CD14-positive monocyte (primary cell): Measurements from ENCODE around the gene PAMR1. TPM values are rescaled to one million over a fixed set of nuclear protein-coding genes. Genes with fewer than 3 reads are reported as not detected.

Source experiments
- DNase-seq, 3 donors: peaks; one replicate each; pipeline ENCODE4 v3.0.0-alpha.2; 2011 to 2022
- H2AFZ ChIP-seq: 2 replicates; pipeline ENCODE4 v1.6.0; 2012; ENCODE audit warnings: mild to moderate bottlenecking, low read depth, low read length, inconsistent platforms; ENCODE audit not compliant: insufficient read depth, poor library complexity, severe bottlenecking
- H3K27ac ChIP-seq, 2 donors: 1 replicate in 1 of 2; 2 replicates in 1 of 2; pipeline ENCODE4 v1.5.1; 2012 to 2013; ENCODE audit warnings: low read length in 2 of 2, control low read depth in 1 of 2, inconsistent platforms in 1 of 2, low read depth in 1 of 2, mild to moderate bottlenecking in 1 of 2
- H3K27me3 ChIP-seq, 2 donors: one replicate each; pipeline versions ENCODE4 v1.6.0 to v1.6.1; 2011 to 2013; ENCODE audit warnings: low read length in 2 of 2; ENCODE audit not compliant: control insufficient read depth in 2 of 2, insufficient read depth in 2 of 2
- H3K36me3 ChIP-seq, 2 donors: replicated peaks in 1 of 2; 1 replicate in 1 of 2; 2 replicates in 1 of 2; pipeline versions ENCODE4 v1.5.1 to v1.6.1; 2012 to 2013; ENCODE audit warnings: low read length in 2 of 2, control low read depth in 1 of 2, inconsistent platforms in 1 of 2, mild to moderate bottlenecking in 1 of 2; ENCODE audit not compliant: insufficient read depth in 2 of 2, control insufficient read depth in 1 of 2
- H3K4me1 ChIP-seq, 2 donors: 1 replicate in 1 of 2; 2 replicates in 1 of 2; pipeline versions ENCODE4 v1.5.1 to v1.6.1; 2012 to 2013; ENCODE audit warnings: low read length in 2 of 2, control low read depth in 1 of 2, inconsistent platforms in 1 of 2, mild to moderate bottlenecking in 1 of 2, moderate library complexity in 1 of 2; ENCODE audit not compliant: insufficient read depth in 2 of 2, control insufficient read depth in 1 of 2
- H3K4me2 ChIP-seq: replicated peaks from 2 replicates; pipeline ENCODE3; 2012; ENCODE audit warnings: low read length, moderate library complexity, mild to moderate bottlenecking; ENCODE audit not compliant: poor library complexity, severe bottlenecking; ENCODE audit errors: extremely low read depth
- H3K4me3 ChIP-seq, 3 experiments: fragments of 200-600 bp in 1 of 3; sonication (generic) in 1 of 3; replicated peaks in 1 of 3; 1 replicate in 2 of 3; 2 replicates in 1 of 3; pipeline ENCODE4 v1.5.1; 2011 to 2013; ENCODE audit warnings: low read length in 3 of 3, mild to moderate bottlenecking in 3 of 3, control low read depth in 2 of 3, low read depth in 2 of 3, inconsistent platforms in 1 of 3, moderate library complexity in 1 of 3
- H3K79me2 ChIP-seq: 2 replicates; pipeline ENCODE4 v1.6.0; 2012; ENCODE audit warnings: mild to moderate bottlenecking, control low read depth, inconsistent platforms, low read length, moderate library complexity; ENCODE audit not compliant: insufficient read depth
- H3K9ac ChIP-seq: 2 replicates; pipeline ENCODE4 v1.6.0; 2017; ENCODE audit warnings: low read length, mild to moderate bottlenecking; ENCODE audit not compliant: insufficient read depth, poor library complexity, severe bottlenecking
- H3K9me3 ChIP-seq, 2 donors: replicated peaks in 1 of 2; 1 replicate in 1 of 2; 2 replicates in 1 of 2; pipeline versions ENCODE4 v1.5.1 to v1.6.1; 2012 to 2013; ENCODE audit warnings: low read length in 2 of 2, control low read depth in 1 of 2; ENCODE audit not compliant: control insufficient read depth in 1 of 2, insufficient read depth in 1 of 2
- H4K20me1 ChIP-seq: 2 replicates; pipeline ENCODE4 v1.6.0; 2012; ENCODE audit warnings: mild to moderate bottlenecking, low read length, control low read depth, moderate library complexity; ENCODE audit not compliant: insufficient read depth
- H3K27ac Mint-ChIP-seq, 7 donors: one replicate each; pipeline ENCODE4 v1.8.0; 2020; ENCODE audit warnings: mild to moderate bottlenecking in 7 of 7, mixed read lengths in 7 of 7, moderate library complexity in 6 of 7, inconsistent platforms in 2 of 7
- H3K27me3 Mint-ChIP-seq, 3 donors: one replicate each; pipeline ENCODE4 v1.8.0; 2021 to 2022; ENCODE audit warnings: low read depth in 3 of 3, mild to moderate bottlenecking in 3 of 3, mixed read lengths in 3 of 3, moderate library complexity in 3 of 3, inconsistent platforms in 1 of 3
- H3K36me3 Mint-ChIP-seq, 2 donors: one replicate each; pipeline ENCODE4 v1.8.0; 2020; ENCODE audit warnings: mixed read lengths in 2 of 2, inconsistent platforms in 1 of 2, mild to moderate bottlenecking in 1 of 2
- H3K4me1 Mint-ChIP-seq: one replicate; pipeline ENCODE4 v1.8.0; 2020; ENCODE audit warnings: mild to moderate bottlenecking, mixed read lengths
- H3K4me3 Mint-ChIP-seq, 2 donors: one replicate each; pipeline ENCODE4 v1.8.0; 2020; ENCODE audit warnings: mild to moderate bottlenecking in 2 of 2, mixed read lengths in 2 of 2, moderate library complexity in 1 of 2
- H3K9me3 Mint-ChIP-seq, 7 donors: one replicate each; pipeline ENCODE4 v1.8.0; 2020 to 2022; ENCODE audit warnings: mixed read lengths in 7 of 7, mild to moderate bottlenecking in 6 of 7, moderate library complexity in 6 of 7, inconsistent platforms in 2 of 7
- WGBS: methylation state at CpG from one replicate; pipeline ENCODE4 v1.1.5; 2013; ENCODE audit warnings: missing lambda C conversion rate; ENCODE audit not compliant: insufficient coverage; 5-methylcytosine and 5-hydroxymethylcytosine counted together
- intact Hi-C, 2 donors: fragments of 100-400 bp; cut with micrococcal nuclease; formaldehyde crosslinking; loops; one replicate each; pipeline versions ENCODE4 v1.15.0 to v1.15.1; 2023
- polyA plus RNA-seq, 3 donors: library from polyadenylated mRNA; depleted of rRNA in 1 of 3; unstranded in 2 of 3; stranded (reverse) in 1 of 3; fragments of 300-500 nt in 2 of 3; fragments of >200 nt in 1 of 3; fragmentation: Illumina TruSeq in 2 of 3; gene quantifications; 1 replicate in 2 of 3; 2 replicates in 1 of 3; pipeline ENCODE4 v1.2.3, GENCODE V29; 2012 to 2021
- TF ChIP-seq, protein P1 (sequence below): fragments of 200-600 bp; IDR thresholded peaks from one replicate; pipeline ENCODE4 v1.8.0; 2022; ENCODE audit warnings: antibody characterized with exemption, mild to moderate bottlenecking

PAMR1 gene
- polyA plus RNA-seq, 3 donors, result not detected

DNA sequence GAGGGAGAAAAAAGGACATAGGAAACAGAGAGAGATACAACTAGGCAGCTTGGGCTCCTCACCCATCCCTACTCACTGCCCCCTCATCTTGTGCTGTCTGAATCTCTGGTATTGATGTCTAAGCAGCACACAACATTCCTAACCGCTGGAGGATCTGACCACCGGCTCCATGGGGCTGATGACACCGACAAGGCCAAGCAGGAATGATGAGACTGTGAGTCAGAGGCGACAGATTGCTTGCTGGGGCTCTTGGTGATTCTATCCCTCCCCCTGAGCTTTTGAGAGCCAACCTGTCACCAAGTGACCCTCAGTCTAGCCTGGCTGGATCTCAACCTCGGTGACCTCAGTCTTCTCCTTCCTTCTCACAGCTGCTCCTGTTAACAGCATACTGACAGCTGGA lies 13.8 kb downstream of the PAMR1 start:
- H4K20me1 ChIP-seq, result no peaks in the 10 kb centered on the region
- peaks cover 0 to 3% of the 10 kb centered on the region in 2 donors for H3K9me3 ChIP-seq
- no peak overlapping the region for H3K4me2 ChIP-seq
- WGBS, result 79% methylated on average over 4 of the region's 5 CpGs
- H3K27ac Mint-ChIP-seq, result no peak overlapping the region
- peaks cover 8% of the 10 kb centered on the region in 2 donors for H3K27me3 ChIP-seq
- H3K27me3 Mint-ChIP-seq, result peaks cover 5 to 17% (median 9%) of the 10 kb centered on the region in 3 donors
- H3K9me3 Mint-ChIP-seq, result peaks cover 2 to 21% (median 13%) of the 10 kb centered on the region in 7 donors
- no peaks in the 10 kb centered on the region for H3K36me3 ChIP-seq
- intact Hi-C loops, result no loop called here
- H3K4me3 Mint-ChIP-seq, result no peak overlapping the region
- no peaks in the 10 kb centered on the region for H3K4me1 Mint-ChIP-seq
- H3K4me3 ChIP-seq, result no peak overlapping the region
- no peaks in the 10 kb centered on the region for H3K36me3 Mint-ChIP-seq
- H3K9ac ChIP-seq, result no peak overlapping the region
- TF ChIP-seq, protein P1, sequence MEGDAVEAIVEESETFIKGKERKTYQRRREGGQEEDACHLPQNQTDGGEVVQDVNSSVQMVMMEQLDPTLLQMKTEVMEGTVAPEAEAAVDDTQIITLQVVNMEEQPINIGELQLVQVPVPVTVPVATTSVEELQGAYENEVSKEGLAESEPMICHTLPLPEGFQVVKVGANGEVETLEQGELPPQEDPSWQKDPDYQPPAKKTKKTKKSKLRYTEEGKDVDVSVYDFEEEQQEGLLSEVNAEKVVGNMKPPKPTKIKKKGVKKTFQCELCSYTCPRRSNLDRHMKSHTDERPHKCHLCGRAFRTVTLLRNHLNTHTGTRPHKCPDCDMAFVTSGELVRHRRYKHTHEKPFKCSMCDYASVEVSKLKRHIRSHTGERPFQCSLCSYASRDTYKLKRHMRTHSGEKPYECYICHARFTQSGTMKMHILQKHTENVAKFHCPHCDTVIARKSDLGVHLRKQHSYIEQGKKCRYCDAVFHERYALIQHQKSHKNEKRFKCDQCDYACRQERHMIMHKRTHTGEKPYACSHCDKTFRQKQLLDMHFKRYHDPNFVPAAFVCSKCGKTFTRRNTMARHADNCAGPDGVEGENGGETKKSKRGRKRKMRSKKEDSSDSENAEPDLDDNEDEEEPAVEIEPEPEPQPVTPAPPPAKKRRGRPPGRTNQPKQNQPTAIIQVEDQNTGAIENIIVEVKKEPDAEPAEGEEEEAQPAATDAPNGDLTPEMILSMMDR, result no peak
- H3K27ac ChIP-seq, result no peak overlapping the region
- H3K79me2 ChIP-seq, result no peaks in the 10 kb centered on the region
- no peaks in the 10 kb centered on the region for H3K4me1 ChIP-seq
- no peak overlapping the region for H2AFZ ChIP-seq
- no peak for DNase-seq

DNA sequence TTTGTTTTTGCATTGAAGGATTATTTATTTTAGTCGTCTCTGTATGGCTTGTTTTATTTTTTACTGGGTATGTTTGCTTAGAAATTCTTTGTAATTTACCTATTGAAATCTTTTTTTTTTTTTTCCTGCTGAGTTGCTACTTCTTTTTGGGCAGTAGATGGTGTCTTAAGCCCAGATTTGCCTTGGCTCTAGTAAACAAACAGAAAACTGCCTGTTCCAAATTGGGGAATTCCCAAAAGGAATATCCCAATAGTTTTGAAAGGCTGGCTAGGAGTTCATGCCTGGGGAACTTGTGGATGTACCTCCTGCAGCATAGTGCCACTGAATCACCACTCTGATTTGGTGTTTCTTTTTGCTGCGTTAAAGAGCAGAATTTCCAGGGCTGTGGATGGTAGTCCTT lies 17.7 kb downstream of the PAMR1 start:
- no peaks in the 10 kb centered on the region for H4K20me1 ChIP-seq
- no peak overlapping the region for H3K27ac ChIP-seq
- Mint-ChIP-seq H3K4me1 (no peaks in the 10 kb centered on the region), H3K4me3 (no peak overlapping the region), H3K27ac (no peak overlapping the region), H3K9me3 (peaks cover 9 to 33% (median 22%) of the 10 kb centered on the region in 7 donors), H3K36me3 (no peaks in the 10 kb centered on the region), H3K27me3 (peaks cover 3 to 13% (median 7%) of the 10 kb centered on the region in 3 donors)
- peaks cover 0 to 3% of the 10 kb centered on the region in 2 donors for H3K9me3 ChIP-seq
- H3K4me1 ChIP-seq, result no peaks in the 10 kb centered on the region
- no peak overlapping the region for H3K4me3 ChIP-seq
- no peak for DNase-seq
- intact Hi-C loops, result no loop called here
- no CpG with 5 or more reads among the region's 2 CpGs for WGBS
- H3K27me3 ChIP-seq, result peaks cover 3 to 8% of the 10 kb centered on the region in 2 donors
- TF ChIP-seq, protein P1, result no peak
- no peak overlapping the region for H2AFZ ChIP-seq
- H3K36me3 ChIP-seq, result no peaks in the 10 kb centered on the region
- H3K79me2 ChIP-seq, result no peaks in the 10 kb centered on the region
- no peak overlapping the region for H3K4me2 ChIP-seq
- H3K9ac ChIP-seq, result no peak overlapping the region
